Left hindlimb (tissue), 1 donor: ENCODE results near the gene GAS2L1.

ENCODE experiments used
- DNase-seq: peaks from one replicate; pipeline ENCODE4 v3.0.0-alpha.2; 2018

GAS2L1 gene

DNA sequence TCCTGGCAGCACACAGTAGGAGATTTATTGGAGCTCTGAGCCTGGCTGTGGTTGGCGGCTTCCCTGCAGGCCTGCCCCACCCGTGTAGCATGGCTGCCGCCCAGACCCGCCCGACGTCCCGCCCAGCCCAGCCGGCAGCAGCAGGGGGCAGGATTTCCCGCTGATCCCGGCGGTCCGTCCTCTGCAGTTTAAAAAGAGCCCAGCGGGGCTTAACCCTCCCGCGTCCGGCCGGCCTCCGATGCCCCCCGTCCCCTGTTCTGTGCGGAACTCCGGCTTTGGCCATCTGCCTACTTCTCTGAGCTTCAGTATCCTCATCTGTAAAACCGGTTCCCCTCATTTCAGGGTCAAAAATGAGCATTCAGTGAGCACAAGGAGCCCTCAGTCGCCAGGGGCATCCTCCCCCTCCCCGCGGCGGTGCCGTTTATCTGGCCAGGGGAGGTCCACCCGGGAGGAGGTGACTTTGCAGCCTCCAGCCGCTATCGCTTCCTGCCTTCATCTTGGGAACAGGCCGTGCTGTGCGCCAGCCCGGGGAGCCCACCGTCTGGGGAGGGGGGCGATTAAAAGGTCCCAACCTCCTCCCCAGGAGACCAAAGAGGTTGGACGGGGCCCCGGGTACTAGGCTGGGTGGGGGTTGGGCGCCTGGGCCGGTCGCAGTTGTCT is at the start of gene GAS2L1:
Gene GAS2L1 (plus strand): TSS at position 476 of the 660 bp plus-strand sequence. CDS start 1,456 bp downstream, outside the sequence.
- DNase-seq: peak; percentile 90

DNA sequence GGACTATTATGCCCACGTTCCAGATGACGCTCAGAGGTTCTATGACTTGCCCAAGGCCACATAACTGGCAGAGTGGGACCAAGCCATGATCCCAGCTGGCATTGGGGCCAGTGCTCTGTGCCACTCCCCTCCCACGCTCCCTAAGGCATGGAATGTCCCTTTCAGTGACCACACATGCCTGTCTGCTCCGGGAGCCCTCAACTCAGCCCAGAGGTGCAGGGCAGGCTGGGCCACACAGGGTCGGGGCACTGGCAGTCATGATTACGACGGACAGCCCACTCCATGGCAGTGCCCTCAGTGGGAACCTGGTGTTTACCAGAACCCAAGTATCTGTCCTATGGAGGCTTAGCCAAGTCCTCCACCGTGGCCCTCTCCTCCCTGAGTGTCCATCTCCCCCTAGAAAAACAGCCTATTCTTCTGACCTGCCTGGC is 48.7 kb upstream of the GAS2L1 start:
- DNase-seq: no peak

DNA sequence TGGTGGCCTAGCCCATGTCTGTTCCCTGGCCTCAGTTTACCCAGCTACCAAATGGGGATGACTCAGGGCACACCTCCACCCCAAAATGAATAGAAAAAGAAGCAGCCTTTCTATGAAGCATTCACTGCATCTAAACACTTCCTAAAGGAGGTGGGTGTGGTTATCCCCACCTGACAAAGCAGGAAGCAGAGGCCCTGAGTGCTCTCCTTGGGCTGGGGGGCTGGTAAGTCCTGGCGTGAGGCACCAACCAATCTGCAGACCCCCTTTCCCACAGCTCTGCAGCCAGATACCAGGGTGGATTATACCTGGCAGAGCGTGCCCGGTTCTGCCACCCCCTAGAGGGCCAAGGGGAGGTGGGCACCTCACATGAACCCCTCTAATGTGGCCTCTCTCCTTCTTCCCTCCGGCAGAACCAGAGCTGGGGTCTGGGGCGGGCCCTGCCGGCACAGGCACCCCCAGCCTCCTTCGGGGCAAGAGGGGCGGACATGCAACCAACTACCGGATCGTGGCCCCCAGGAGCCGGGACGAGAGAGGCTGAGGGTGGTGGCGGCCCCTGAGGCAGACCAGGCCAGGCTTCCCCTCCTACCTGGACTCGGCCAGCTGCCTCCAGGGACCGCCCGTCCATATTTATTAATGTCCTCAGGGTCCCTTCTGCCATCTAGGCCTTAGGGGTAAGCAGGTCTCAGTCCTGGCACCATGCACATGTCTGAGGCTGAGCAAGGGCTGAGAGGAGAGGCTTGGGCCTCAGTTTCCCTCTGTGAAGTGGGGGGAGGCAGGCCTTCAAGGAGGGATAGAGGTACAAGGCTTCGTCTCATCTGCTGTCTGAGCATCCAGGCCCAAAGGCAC is 47.8 kb upstream of the GAS2L1 start:
- DNase-seq: no peak

DNA sequence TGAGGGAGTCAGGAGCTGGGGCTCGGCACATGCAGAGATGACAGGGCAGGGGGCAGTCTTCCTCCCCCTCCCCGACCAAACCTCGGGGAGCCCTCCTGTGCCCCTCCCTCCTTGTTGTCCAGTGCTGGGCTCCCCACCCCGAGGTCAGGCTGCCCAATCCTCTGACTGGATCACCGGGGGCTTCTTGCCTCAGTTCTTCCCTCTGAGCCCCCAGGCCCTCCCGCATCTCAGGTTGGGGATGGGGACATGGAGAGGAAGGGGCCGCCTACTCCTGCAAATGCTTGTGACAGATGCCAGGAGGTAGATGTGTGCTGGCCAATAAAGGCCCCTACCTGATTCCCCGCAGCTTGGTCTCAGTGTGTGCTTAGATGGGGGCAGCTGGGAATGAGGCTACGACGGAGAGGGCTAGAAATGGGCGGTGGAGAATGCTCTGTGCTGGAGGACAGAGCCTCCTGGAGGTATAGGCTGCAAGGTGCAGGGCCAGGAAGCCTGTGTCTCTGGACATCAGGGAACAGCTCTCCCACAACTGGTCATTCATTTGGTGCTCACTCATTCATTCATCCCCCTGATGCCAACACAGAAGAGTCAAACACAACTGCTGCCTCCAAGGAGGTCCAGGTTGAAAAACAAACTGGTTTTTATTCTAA is 47.1 kb upstream of the GAS2L1 start:
- no peak for DNase-seq

DNA sequence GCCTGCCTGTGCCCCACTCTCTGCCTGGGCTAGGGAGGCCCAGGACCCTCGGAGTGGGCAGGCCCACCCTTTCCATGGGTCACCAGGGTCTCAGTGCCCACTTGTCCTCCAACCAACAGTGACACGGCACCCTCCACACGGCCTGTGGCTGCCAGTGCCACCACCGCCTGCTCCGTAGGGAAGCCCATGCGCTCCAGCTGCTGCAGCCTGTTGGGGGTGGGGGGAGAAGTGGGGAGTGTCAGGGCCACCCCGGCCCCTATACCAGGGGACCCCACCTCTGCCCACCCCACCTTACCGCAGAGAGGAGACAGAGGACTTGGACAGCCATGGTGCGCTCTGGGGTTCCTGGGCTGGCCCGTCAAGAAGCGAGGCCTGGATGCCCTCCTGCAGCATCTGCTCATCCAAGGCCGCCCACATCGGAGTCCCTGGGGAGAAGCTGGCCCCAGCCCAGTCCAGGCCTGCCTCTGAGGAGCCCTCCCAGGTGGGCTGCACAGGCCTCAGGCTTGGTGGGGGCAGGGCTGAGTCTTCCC is 46.4 kb upstream of the GAS2L1 start:
- no peak for DNase-seq

DNA sequence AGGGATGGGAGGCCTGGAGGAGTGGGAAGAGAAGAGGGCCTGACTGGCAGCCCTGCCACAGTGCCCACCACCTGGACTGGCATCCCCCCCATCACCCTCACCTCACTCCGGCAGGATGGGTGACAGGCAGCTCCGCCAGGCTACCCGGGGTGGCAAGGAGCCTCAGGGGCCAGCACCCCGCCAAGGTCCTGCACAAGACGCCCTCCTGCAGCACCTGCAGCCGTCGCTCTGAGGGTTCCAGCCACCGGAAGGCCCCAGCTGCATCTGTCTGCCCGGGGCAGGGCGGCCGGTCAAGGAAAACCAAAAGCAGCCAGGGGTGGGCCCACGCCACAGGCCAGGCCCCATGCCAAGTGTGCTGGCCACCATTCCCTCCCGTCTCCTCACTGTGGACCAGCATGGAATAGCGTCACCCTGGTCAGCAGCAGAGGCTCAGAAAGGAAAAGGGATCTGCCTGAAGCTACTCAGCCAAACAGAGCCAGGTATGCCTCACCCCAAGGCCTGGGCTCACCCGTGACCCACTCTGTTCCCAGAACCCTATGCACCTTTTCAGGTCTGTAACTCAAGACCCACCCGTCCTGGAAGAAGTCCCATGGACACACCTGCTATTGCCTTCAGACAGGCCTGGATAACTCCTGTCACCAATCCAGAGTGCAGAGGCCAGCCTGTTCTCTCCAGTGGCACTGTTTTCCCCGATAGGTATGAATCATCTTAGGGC is 45.7 kb upstream of the GAS2L1 start:
- DNase-seq: no peak

DNA sequence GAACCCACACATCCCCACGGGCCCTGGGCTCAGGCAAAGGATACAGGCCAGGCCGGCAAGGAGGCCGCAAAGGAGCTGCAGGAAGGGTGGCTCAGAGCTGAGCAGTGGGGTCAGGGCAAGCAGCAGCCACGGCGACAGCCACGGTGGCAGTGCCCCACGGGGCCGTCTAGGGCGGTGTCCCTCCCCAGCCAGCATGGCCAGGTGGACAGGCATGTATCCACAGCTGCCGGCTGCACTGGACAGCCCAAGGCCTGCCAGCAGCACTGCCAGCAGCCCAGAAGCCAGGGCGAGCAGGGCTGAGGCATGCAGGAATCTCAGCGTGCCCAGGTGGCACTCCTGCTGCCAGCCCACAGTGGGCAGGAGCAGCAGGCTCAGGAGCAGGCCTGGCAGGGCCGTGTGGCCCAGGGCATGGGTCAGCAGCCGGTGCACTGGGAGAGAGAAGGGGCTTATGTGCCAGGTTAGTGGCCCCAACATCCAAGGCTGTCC is 42.6 kb upstream of the GAS2L1 start:
- no peak for DNase-seq

DNA sequence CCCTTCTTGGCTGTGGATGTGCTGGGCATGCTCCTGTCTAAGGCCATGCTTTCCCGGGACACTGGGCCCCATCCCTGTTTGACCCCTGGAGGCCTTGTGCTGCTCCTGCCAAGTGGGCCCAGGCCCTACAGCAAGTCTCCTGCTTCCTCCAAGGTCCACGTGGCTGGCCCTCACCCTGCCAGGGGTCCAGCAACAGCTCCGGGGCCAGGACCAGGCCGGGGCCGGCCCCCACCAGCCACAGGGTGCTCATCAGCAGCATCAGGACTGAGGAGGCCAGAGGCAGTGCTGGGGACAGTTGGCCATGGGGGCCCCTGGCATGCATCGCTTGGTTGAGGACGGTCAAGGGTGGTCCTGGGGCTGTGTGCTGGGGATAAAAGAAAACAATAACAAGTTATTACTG is 41.1 kb upstream of the GAS2L1 start:
- no peak for DNase-seq

DNA sequence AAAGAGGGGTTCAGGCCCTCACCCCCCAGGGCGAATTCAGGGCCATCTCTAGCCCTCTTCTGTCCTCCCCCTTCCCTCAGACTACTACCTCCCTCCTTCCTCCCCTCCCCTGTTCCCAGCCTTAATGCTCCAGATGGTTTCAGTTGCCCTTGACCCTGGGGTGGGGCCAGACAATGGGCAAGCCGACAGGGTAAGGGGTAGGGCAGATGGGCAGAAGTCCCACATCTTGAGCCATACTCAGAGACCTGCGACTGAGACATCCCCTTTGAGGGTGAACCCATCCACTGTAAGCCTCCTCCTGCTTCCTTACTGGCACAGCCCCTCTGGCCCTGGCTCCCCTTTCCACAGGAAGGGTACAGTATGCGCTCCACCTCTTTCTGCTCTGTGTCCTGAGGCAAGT is 40.5 kb upstream of the GAS2L1 start:
- no peak for DNase-seq

DNA sequence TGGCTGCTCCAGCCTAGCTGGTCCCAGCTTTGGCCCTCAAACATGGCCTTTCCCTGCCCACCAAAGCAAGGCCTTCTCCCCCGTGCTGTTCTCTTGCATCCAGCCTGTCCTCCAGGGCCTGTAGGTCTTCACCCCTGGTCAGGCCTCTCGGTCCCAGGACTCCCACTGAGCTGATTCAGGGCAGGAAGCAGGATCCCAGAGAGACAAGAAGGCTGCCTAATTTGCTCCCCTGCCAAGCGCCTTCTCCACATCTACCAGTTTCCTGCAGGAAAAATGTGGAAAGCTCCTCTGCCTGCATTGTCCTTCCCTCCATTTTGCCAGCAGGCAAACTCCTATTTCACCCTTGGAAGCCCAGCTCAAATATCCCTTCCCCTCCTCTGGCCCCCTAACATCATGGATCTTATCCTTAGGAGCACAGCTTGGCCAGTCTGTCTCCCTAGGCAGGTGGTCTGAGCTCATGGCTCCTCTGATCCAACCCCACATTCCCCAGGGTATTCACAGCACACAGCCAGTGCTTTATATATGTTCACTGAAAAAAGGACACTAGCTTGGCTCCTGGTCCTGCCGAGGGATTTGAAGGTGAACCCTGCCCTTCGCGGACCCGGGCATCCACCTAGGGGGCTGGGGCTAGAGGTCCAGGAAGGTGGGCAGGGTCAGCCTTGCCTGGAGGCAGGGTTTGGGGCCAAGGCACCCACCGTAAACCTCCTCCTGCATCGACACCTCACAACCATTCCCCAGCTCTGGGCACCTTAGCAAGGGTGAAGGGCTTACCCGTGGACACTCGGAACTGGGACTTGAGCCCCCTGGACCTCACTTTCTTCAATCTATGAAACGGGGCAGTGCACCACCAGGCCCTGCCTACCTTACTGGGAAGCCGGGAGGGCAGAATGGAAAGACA is 39.6 kb upstream of the GAS2L1 start:
- DNase-seq: no peak

DNA sequence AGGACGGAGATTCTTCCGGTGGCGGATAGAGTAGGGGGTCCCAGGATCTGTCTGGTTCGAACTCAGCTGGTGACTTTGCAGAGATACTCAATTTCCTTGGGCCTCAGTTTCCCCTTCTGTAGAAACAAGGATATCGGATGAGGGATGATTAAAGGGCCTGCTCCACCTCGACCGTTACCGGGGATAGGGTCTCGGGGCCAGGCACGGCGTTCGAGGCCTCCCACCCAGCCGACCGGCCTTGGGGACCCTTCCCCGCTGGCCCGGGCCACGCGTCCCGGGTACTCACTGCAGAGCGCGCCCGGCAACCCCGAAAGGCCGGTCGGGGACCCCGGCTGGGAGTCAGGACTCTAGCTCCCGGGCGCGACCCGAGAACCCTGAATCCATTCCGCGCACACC is 39.0 kb upstream of the GAS2L1 start:
- DNase-seq: no peak

DNA sequence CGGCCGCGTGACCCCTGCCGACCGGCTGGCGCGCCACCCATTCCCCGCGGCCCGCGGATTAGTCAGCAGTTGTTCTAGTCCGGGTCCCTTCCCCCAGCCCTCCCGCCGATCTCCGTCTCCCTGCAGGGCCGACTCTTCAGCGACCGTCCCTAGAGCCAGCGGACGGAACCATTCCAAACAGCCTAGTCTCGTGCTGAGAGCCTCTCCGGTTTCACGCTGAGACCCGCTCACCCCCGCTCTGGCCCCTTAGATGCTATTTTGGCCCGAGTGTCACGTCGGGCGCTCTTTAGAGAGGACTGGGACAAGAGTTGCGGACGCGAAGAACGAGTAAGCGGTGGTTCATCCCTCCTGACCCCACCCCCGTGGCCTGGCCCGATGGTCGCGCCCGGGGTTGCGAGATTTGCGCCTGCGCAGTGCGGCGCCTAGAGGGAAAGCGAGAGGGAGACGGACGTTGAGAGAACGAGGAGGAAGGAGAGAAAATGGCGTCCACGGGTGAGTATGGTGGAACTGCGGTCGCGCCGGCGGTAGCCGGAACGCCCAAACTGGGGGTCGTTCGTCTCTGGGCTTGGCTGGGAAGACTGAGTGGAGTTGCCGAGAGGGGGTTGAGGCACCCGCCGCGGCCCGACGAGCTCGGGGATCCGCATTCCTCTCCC is 38.5 kb upstream of the GAS2L1 start, which contains the start of the genes EWSR1 and RHBDD3:
Gene EWSR1 (plus strand): TSS at position 411 of the 653 bp plus-strand sequence. CDS start 69 bp downstream, at position 480.
Gene RHBDD3 (minus strand): TSS at position 124 of the 653 bp plus-strand sequence. CDS start 2,355 bp downstream, outside the sequence.
- DNase-seq: peak; percentile 96

DNA sequence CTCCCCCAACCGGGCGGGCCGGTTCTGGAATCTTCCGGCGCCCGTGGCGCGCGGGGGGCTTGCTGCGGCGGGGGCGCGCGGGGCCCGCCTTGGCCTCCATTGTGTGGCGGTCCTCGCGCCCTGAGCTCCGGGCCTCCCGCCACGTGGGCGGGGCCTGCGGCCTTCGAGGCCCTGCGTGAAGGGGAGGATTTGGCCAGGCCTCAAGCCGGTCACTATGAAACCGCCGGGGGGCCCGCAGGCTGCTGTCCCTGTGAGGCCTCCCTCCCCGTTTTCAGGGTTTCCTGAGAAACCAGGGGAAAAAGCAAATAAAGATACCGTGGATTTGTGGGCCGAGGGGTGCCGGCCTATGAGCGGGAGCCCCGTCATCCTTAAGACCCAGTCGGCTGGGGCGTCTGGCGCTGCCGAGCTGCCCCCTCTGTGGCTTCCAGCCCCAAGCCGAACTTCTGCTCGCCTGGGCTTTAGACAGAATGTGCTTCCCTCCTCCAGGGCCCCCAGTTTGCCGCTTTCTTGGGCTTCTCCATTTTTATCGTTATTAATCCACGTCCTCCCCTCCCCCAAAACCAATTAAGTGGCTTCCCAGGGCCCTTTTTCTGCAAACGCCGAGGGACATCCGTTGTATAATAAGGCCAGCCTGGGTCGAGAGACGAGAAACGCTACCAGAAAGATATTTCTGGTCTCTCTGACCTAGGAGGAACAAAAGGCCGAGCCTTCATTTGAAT is 37.8 kb upstream of the GAS2L1 start:
- DNase-seq: peak; percentile 87

DNA sequence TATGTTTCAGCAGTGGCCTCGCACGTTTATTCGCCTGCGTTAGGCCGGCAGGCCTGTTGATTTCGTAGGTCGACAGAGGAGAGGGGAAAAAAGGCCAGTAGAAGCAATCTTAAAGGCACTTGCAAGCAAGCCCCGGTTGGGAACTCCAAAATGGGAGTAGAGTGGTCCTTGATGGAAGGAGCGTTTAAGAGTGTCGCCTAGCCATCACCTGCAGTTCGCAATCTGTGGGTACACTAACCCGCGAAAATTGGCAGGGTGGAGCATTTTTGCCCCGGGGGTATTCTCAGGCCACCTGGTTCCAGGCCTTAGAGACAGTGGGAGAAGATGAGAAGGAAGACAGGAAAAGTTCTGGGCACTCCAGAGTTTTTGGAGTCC is 37.2 kb upstream of the GAS2L1 start:
- no peak for DNase-seq

DNA sequence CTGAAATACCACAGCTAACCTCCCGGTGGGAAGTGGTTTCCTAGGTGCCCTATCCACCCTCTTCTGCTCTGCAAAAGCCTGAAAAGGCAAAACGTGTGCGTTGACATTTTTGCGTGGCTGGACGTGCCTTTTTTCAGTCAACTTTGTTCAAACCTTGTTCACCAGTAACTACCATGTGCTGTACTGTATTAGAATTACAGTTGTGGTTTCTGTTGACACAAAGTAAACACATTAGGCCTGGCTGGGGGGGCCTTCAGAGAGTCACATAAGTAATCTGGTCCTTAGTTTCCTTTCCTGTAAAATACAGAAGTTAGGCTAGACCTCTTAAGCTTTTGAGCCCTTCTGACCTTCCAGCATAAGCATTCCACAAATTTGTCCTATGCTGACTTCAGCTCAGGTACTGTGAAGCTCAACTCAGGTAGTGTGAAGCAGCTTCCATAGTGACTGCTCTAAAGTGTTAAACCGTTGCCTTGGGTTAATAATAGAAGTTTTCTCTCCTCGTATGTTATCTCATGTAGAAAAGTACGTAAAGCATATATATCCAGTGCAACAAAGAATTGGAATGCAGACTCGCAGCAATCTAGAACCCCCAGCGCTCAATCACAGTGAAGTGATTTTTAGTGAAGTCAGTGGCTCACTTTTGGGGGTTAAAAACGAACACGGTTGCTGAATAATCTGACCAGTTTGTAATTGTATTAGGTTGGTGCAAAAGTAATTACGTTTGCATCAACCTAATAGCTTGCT is 36.5 kb upstream of the GAS2L1 start:
- no peak for DNase-seq

DNA sequence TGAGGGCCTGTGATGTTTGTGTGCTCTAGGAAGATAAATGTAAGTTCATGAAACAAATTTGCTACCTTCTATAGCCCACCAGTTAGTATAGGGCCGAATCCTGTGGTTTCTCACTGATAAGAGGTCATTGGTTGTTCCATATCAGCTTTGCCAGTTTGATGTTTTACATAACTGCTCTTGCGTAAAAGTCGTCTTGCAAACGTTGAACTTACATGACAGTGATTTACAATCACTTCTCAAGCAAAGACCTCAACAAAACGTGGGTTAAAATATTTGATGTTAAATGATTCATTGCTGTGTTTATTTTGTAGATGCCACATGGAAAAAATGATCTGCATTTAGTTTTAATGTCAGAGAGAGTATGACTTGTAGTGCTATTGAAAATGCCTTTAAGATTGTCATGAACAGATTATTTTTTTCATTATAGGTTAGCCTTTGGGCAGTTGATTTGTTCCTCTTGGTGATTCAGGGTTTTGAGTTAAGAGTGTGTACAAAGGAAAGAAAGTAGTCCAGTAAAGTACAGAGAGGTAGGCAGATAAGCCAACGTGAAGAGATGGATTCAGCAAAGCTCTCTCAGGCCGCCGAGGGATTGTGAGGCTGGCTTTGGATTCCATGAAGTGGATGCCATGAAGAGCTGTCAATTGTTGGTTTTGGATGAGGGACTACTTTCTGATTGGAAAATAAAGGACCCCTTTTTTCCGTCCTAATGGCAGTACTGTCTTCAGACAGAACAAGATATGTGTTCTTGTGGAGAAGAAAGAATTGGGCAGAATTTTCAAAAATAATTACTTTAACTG is 35.8 kb upstream of the GAS2L1 start:
- DNase-seq: no peak

DNA sequence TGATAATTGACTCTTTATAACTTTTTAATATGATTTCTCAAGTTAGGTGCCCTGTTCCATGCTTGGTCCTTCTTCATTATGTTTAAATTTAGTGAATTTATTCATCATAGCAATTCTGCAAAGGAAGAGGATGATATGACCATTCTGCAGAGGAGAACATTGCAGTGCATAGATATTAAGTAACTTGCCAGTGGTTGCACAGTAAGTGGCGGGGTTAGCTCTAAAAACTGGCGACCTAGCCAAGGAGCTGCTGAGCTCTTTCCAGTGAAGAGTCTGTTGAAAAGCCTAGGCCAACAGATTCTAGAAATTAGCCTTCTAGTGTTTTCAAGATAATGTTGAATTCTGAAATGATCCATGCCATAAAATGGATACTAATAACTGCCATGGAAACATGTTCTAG is 33.8 kb upstream of the GAS2L1 start:
- no peak for DNase-seq

DNA sequence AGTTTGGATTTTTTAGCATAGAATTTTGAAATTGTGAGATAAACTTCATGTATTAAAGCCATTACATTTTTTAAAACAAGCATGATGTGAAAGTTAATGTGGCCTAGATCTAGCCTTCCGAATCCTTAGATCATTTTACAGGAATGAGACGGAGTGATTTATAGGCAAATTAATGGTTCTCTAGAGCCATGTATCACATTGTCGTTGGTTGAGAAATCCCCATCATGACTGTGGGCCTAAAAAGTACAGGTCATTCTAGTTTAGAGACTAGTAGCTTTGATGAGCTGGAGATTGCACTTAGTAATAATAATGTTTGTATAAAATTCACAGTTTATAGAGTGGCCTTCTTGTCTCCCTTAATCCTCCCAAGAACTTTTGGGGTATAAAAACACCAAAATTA is 31.3 kb upstream of the GAS2L1 start:
- no peak for DNase-seq
